A673 (cell line): ENCODE results near the gene ZNF385C. TPM values are rescaled to one million over a fixed set of nuclear protein-coding genes. Genes with fewer than 3 reads are reported as not detected.

Experiments used
- BruUV-seq: library from RNA; stranded (reverse); fragments of 400-500 nt; replicated peaks from 2 replicates; lab custom pipeline; 2021; lab: Mats Ljungman, UMichigan
- CTCF ChIA-PET: fragments of 300-600 bp; sonication (Branson Sonifier 250); formaldehyde crosslinking; loops from one replicate; lab custom pipeline; 2022; ENCODE audit warnings: antibody characterized with exemption; lab: Charles Lee
- POLR2A ChIA-PET: fragments of 300-600 bp; sonication (Branson Sonifier 250); formaldehyde crosslinking; loops from one replicate; lab custom pipeline; 2022; ENCODE audit warnings: antibody characterized with exemption; ENCODE audit not compliant: low non-redundant PET; lab: Charles Lee
- DNase-seq: peaks from one replicate; pipeline ENCODE4 v3.0.0-alpha.2; 2015; ENCODE audit warnings: low spot score
- H3K27ac ChIP-seq: fragments of 200-600 bp; sonication (generic); 2 replicates; pipeline ENCODE4 v1.5.1; 2016; ENCODE audit warnings: mixed run types, low read depth, mild to moderate bottlenecking, mixed read lengths, antibody characterized with exemption, low read length; ENCODE audit not compliant: poor library complexity, severe bottlenecking
- H3K27me3 ChIP-seq: fragments of 200-600 bp; sonication (generic); replicated peaks from 2 replicates; pipeline ENCODE4 v1.6.1; 2017; ENCODE audit warnings: mixed run types, low read depth, mild to moderate bottlenecking, mixed read lengths, antibody characterized with exemption, low read length; ENCODE audit not compliant: insufficient read depth, poor library complexity
- H3K36me3 ChIP-seq: fragments of 200-600 bp; sonication (generic); 2 replicates; pipeline ENCODE4 v1.6.1; 2016; ENCODE audit warnings: mixed run types, mild to moderate bottlenecking, mixed read lengths, antibody characterized with exemption, low read length; ENCODE audit not compliant: insufficient read depth, poor library complexity, severe bottlenecking
- H3K4me1 ChIP-seq: fragments of 200-600 bp; sonication (generic); 2 replicates; pipeline ENCODE4 v1.6.1; 2017; ENCODE audit warnings: mixed run types, mild to moderate bottlenecking, mixed read lengths, antibody characterized with exemption, low read length; ENCODE audit not compliant: insufficient read depth, poor library complexity, severe bottlenecking
- H3K4me3 ChIP-seq: fragments of 200-600 bp; sonication (generic); 2 replicates; pipeline ENCODE4 v1.5.1; 2016; ENCODE audit warnings: low read depth, mixed run types, mild to moderate bottlenecking, mixed read lengths, low read length; ENCODE audit not compliant: poor library complexity, severe bottlenecking
- H3K9me3 ChIP-seq: fragments of 200-600 bp; sonication (generic); 2 replicates; pipeline ENCODE4 v1.6.1; 2016; ENCODE audit warnings: mixed run types, low read depth, mild to moderate bottlenecking, mixed read lengths, antibody characterized with exemption, low read length; ENCODE audit not compliant: poor library complexity, severe bottlenecking
- EZH2 ChIP-seq: fragments of 200-600 bp; sonication (generic); IDR thresholded peaks from 2 replicates; pipeline ENCODE4 v1.6.1; 2017; ENCODE audit warnings: borderline replicate concordance, low read depth, mild to moderate bottlenecking, mixed read lengths, antibody characterized with exemption, low read length; ENCODE audit not compliant: poor library complexity, severe bottlenecking
- intact Hi-C: fragments of 100-400 bp; cut with micrococcal nuclease; formaldehyde crosslinking; loops from one replicate; pipeline ENCODE4 v1.10.0; 2022; ENCODE audit not compliant: unreplicated experiment
- total RNA-seq: library from RNA; stranded (reverse); gene quantifications from 2 replicates; pipeline ENCODE4 v1.2.3, GENCODE V29; 2021
- TF ChIP-seq, protein P1 (sequence below): fragments of 300-800, 200-600 bp; sonication (generic); conservative IDR thresholded peaks from 2 replicates; pipeline ENCODE4 v1.5.1; 2017; ENCODE audit warnings: low read depth, mild to moderate bottlenecking, antibody characterized with exemption, low read length, moderate library complexity, mixed read lengths

ZNF385C gene
- total RNA-seq, 1 experiment from 2014 or later = 0.17 TPM

DNA sequence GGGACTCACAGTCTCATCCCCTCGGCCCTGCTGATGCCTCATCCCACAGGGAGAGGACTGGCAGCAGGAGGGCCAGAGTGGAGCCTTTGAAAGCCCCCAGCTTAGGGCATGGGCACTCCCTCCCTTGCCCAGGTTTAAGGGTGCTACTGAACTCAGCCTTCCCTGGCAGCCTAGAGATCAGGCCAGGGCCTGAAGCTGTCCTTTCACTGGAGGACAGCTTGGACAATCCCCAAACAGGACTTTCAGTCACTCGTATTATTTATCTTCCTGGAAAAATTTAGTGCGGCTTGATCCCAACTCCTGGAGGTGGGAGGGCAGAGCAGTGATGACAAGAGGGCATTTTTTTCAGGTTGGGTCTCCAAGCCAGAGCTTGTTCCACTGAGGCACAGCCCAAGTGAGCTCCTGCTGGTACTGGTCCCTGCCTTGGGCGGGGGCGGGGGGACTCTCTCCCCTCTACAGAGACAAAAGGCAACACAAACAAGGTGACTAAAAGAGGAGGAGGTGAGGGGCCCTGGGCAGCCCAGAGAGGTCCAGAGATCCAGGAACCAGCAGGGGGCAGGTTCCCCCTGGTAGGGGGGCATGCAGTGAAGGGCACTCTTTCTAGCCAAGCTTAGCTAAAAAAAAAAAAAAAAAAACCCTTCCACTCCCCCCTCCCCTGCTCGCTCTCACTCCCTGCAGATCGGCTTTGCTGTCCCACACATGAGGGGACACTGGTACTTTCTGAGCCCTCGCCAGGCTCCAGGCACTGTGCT lies 1.7 kb downstream of the ZNF385C start:
- POLR2A ChIA-PET = interaction anchor here (0.7 kb wide), 1 partner anchor 14 kb away, joined by 3 read pairs; no protein-coding TSS in a partner anchor
- Histone ChIP-seq H3K9me3 (no peaks in the 10 kb centered on the region), H3K27ac (no peak overlapping the region), H3K27me3 (no peaks in the 10 kb centered on the region), H3K36me3 (no peaks in the 10 kb centered on the region), H3K4me3 (no peak overlapping the region), H3K4me1 (no peaks in the 10 kb centered on the region)
- no peak for TF ChIP-seq EZH2
- TF ChIP-seq, protein P1, sequence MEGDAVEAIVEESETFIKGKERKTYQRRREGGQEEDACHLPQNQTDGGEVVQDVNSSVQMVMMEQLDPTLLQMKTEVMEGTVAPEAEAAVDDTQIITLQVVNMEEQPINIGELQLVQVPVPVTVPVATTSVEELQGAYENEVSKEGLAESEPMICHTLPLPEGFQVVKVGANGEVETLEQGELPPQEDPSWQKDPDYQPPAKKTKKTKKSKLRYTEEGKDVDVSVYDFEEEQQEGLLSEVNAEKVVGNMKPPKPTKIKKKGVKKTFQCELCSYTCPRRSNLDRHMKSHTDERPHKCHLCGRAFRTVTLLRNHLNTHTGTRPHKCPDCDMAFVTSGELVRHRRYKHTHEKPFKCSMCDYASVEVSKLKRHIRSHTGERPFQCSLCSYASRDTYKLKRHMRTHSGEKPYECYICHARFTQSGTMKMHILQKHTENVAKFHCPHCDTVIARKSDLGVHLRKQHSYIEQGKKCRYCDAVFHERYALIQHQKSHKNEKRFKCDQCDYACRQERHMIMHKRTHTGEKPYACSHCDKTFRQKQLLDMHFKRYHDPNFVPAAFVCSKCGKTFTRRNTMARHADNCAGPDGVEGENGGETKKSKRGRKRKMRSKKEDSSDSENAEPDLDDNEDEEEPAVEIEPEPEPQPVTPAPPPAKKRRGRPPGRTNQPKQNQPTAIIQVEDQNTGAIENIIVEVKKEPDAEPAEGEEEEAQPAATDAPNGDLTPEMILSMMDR = no peak
- no TSS peak for BruUV-seq
- DNase-seq = no peak
- intact Hi-C loops = no loop called here
- CTCF ChIA-PET = no interaction called here

DNA sequence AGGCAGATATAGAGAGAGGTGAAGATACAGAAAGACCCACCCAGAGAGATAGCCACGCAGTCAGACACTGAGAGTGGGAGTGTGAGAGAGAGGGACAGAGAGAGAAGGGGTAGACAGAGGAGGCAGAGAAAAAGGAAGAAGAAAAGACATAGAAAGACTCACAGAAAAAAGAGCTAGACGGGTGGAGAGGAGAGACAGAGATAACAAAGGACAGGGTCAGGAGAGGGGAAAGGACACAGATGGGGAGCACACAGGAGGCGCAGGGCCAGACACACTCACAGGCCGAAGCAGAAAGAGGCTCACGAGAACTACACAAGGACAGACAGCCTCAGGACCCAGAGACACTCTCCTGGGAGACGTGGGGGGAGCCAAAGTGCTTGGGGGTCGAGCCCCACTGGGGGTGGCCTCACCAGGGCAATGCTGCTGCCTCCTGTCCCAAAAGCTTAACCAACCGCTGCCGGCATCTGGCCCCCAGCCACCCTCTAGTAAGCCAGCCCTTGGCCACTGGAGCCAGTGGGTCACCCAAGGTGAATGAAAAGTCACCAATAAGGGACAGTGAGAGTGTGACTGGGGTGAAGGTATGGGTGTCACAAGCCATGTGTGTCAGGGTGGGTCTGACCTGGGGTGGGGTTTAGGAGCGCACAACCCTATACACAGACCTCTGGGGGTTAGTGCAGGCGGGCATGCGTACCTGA lies 3.8 kb downstream of the ZNF385C start:
- intact Hi-C loops = no loop called here
- no peak for DNase-seq
- ChIA-PET CTCF (no interaction called here), POLR2A (no interaction called here)
- no peaks in the 10 kb centered on the region for H3K36me3 ChIP-seq
- H3K4me1 ChIP-seq = no peaks in the 10 kb centered on the region
- H3K27me3 ChIP-seq = no peaks in the 10 kb centered on the region
- no TSS peak for BruUV-seq
- H3K27ac ChIP-seq = no peak overlapping the region
- no peak overlapping the region for H3K4me3 ChIP-seq
- H3K9me3 ChIP-seq = no peaks in the 10 kb centered on the region
- TF ChIP-seq, protein P1 = no peak
- no peak for TF ChIP-seq EZH2

DNA sequence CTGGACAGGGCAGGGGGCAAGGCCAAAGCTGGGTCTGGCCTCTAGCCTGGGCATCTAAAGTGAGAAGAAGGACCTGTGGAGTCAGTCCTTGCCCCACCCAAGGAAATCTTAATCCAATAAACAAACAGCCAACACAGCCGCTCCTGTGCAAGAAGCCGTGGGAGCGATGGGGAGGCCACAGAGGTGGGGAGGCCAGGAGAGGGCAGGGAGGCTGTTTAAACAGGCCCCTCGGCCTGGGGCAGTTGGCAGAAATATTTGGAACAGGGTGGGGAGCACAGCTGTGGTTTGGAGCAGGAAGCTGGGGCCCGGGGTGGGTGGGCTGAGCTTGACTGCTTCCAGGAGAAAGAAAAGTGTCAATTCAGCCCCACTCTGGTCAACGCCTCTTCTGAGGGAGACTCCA lies 5.3 kb downstream of the ZNF385C start:
- H3K27me3 ChIP-seq = no peaks in the 10 kb centered on the region
- no peak for DNase-seq
- CTCF ChIA-PET = interaction anchor here (0.6 kb wide), 1 partner anchor 347 kb away, joined by 4 read pairs; no protein-coding TSS in a partner anchor
- H3K4me3 ChIP-seq = no peak overlapping the region
- H3K4me1 ChIP-seq = no peaks in the 10 kb centered on the region
- H3K36me3 ChIP-seq = no peaks in the 10 kb centered on the region
- H3K9me3 ChIP-seq = no peaks in the 10 kb centered on the region
- intact Hi-C loops = no loop called here
- no peak overlapping the region for H3K27ac ChIP-seq
- POLR2A ChIA-PET = no interaction called here
- no TSS peak for BruUV-seq
- TF ChIP-seq EZH2 = no peak
- TF ChIP-seq, protein P1 = no peak
